Measurements from ENCODE around the gene PLEKHH2. TPM values are rescaled to one million over a fixed set of nuclear protein-coding genes. Genes with fewer than 3 reads are reported as not detected.

PLEKHH2 gene
- total RNA-seq, 1 donor from 2014 or later, result 0.13 TPM

- H3K27me3 Mint-ChIP-seq (ENCODE audit: insufficient read depth), result no peaks in the 10 kb centered on the region
- no peaks in the 10 kb centered on the region for H3K4me1 Mint-ChIP-seq (ENCODE audit: low read depth)
- no peak overlapping the region for H3K4me3 Mint-ChIP-seq
- DNase-seq (ENCODE audit: low spot score), result no peak
- intact Hi-C loops (cut with micrococcal nuclease), result no loop called here
- H3K9me3 Mint-ChIP-seq, result no peaks in the 10 kb centered on the region
- H3K36me3 Mint-ChIP-seq (ENCODE audit: low read depth), result no peaks in the 10 kb centered on the region
- H3K27ac Mint-ChIP-seq, result no peak overlapping the region
Observed at GRCh38 chr2:43788646-43789045, 151.6 kb downstream of the PLEKHH2 start.

GRCh38 chr2:43790147-43790546 is 153.1 kb downstream of the PLEKHH2 start:
- intact Hi-C loops (cut with micrococcal nuclease), result no loop called here
- Mint-ChIP-seq H3K36me3 (ENCODE audit: low read depth) (no peaks in the 10 kb centered on the region), H3K4me3 (no peak overlapping the region), H3K4me1 (ENCODE audit: low read depth) (no peaks in the 10 kb centered on the region), H3K9me3 (no peaks in the 10 kb centered on the region), H3K27ac (no peak overlapping the region), H3K27me3 (ENCODE audit: insufficient read depth) (no peaks in the 10 kb centered on the region)
- no peak for DNase-seq (ENCODE audit: low spot score)

DNA sequence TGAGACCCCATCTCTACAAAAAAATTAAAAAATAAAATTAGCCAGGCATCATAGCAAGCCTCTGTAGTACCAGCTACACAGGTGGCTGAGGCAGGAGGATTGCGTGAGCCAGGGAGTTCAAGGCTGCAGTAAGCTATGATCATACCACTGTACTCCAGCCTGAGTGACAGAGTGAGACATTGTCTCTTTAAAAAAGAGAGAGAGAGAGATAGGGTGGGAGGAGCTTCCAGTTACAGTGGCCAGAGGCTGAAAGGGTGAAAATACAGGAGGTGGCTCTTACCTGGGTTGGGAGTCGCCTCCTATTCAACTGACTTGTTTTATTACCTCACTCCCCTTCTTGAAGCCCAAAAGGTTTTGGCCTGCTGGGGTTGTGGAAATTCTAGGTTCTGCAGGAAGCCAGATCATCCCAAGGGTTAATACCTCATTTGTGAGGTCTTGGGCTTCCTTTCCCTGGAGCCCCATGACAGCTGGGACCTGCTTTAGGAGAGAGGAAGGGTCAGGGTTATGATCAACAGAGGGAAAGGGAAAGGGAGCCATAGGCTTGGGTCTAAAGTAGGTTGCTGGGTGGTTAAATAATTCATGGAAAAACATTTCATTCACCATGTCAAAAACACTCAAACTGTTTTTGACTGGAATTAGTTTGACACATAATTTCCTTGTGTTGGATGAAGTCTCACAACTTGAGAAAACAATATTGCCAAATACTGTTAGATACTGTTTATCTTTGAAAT is 154.1 kb downstream of the PLEKHH2 start:
- no peaks in the 10 kb centered on the region for H3K27me3 Mint-ChIP-seq (ENCODE audit: insufficient read depth)
- intact Hi-C loops (cut with micrococcal nuclease), result no loop called here
- no peak overlapping the region for H3K4me3 Mint-ChIP-seq
- no peak overlapping the region for H3K27ac Mint-ChIP-seq
- no peaks in the 10 kb centered on the region for H3K9me3 Mint-ChIP-seq
- no peaks in the 10 kb centered on the region for H3K4me1 Mint-ChIP-seq (ENCODE audit: low read depth)
- no peaks in the 10 kb centered on the region for H3K36me3 Mint-ChIP-seq (ENCODE audit: low read depth)
- no peak for DNase-seq (ENCODE audit: low spot score)

DNA sequence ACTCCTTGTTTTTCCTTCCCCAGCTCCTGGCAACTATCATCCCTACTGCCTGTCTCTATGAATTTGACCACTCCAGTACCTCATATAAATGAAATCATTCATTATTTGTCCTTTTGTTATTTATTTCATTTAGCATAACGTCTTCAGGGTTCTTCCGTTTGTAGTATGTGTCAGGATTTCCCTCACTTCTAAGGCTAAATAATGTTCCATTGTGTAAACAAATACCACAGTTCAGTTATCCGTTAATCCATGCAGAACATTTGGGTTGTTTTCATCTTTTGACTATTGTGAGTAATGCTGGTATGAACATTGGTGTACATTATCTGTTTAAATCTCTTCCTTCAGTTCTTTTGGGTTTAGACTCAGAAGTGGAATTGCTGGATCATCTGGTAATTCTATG is 155.6 kb downstream of the PLEKHH2 start:
- no peak overlapping the region for H3K4me3 Mint-ChIP-seq
- no peak overlapping the region for H3K27ac Mint-ChIP-seq
- H3K9me3 Mint-ChIP-seq, result no peaks in the 10 kb centered on the region
- no peaks in the 10 kb centered on the region for H3K4me1 Mint-ChIP-seq (ENCODE audit: low read depth)
- H3K36me3 Mint-ChIP-seq (ENCODE audit: low read depth), result no peaks in the 10 kb centered on the region
- no peaks in the 10 kb centered on the region for H3K27me3 Mint-ChIP-seq (ENCODE audit: insufficient read depth)
- no peak for DNase-seq (ENCODE audit: low spot score)
- intact Hi-C loops (cut with micrococcal nuclease), result no loop called here

DNA sequence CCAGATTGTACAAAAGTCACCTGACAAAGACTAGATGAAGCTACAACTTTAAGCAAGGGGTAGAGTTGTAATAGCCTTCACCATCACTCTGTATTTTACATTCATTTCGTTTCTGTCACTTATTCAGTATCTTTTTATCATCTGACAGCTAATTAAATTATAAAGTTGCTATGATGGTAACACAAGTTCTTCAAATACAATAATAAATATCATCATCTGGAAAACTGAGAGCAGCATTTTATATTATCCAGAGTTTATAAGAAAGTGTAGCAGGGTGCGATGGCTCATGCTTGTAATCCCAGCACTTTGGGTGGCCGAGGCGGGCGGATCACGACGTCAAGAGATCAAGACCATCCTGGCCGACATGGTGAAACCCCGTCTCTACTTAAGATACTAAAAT is 157.9 kb downstream of the PLEKHH2 start:
- H3K27ac Mint-ChIP-seq, result no peak overlapping the region
- DNase-seq (ENCODE audit: low spot score), result no peak
- no peaks in the 10 kb centered on the region for H3K9me3 Mint-ChIP-seq
- no peaks in the 10 kb centered on the region for H3K36me3 Mint-ChIP-seq (ENCODE audit: low read depth)
- H3K27me3 Mint-ChIP-seq (ENCODE audit: insufficient read depth), result peaks cover 2% of the 10 kb centered on the region
- intact Hi-C loops (cut with micrococcal nuclease), result no loop called here
- no peak overlapping the region for H3K4me3 Mint-ChIP-seq
- no peaks in the 10 kb centered on the region for H3K4me1 Mint-ChIP-seq (ENCODE audit: low read depth)

DNA sequence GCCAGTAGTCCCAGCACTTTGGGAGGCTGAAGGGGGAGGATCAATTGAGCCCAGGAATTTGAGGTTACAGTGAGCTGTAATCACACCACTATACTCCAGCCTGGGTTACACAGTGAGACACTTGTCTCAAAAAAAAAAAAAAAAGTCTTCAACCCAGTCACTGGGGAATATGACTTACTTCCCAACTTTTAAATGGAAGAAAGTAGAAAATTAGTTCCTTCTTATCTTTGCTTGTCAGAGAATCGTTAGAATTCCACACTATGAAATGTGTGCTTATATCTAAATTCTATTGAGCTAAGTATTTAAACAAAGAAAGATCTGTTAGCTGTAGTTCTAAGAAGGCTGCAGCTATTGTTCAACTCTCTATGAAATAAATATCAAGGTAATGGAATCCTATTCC is 159.1 kb downstream of the PLEKHH2 start:
- H3K27ac Mint-ChIP-seq, result no peak overlapping the region
- H3K4me1 Mint-ChIP-seq (ENCODE audit: low read depth), result no peaks in the 10 kb centered on the region
- intact Hi-C loops (cut with micrococcal nuclease), result no loop called here
- H3K36me3 Mint-ChIP-seq (ENCODE audit: low read depth), result no peaks in the 10 kb centered on the region
- no peak overlapping the region for H3K4me3 Mint-ChIP-seq
- H3K9me3 Mint-ChIP-seq, result no peaks in the 10 kb centered on the region
- H3K27me3 Mint-ChIP-seq (ENCODE audit: insufficient read depth), result peaks cover 2% of the 10 kb centered on the region
- DNase-seq (ENCODE audit: low spot score), result no peak

GRCh38 chr2:43798300-43798699 is 161.2 kb downstream of the PLEKHH2 start:
- H3K27me3 Mint-ChIP-seq (ENCODE audit: insufficient read depth), result peaks cover 4% of the 10 kb centered on the region
- no peaks in the 10 kb centered on the region for H3K4me1 Mint-ChIP-seq (ENCODE audit: low read depth)
- H3K9me3 Mint-ChIP-seq, result no peaks in the 10 kb centered on the region
- intact Hi-C loops (cut with micrococcal nuclease), result no loop called here
- no peak for DNase-seq (ENCODE audit: low spot score)
- H3K36me3 Mint-ChIP-seq (ENCODE audit: low read depth), result no peaks in the 10 kb centered on the region
- H3K4me3 Mint-ChIP-seq, result no peak overlapping the region
- H3K27ac Mint-ChIP-seq, result no peak overlapping the region

GRCh38 chr2:43800894-43801293 is 163.8 kb downstream of the PLEKHH2 start:
- peaks cover 7% of the 10 kb centered on the region for H3K27me3 Mint-ChIP-seq (ENCODE audit: insufficient read depth)
- no peak overlapping the region for H3K27ac Mint-ChIP-seq
- DNase-seq (ENCODE audit: low spot score), result no peak

DNA sequence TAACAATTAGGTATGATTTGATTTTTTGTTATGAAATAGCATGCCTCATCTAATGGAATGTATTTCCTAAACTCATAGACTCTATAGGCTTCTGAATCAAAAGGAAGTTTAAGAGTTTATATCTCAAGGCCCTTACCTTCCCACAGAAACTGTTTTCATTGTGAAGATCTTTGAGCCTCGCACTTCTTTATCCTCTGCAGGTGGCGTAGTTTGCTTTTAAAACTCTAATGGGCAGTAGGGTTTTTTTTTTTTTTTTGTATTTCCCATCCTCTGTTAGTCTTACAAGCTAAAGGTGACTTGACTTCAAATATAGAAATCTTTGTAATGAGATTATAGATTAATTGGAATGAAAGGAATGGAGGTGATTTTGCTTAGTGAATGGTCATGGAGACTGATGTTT is 165.1 kb downstream of the PLEKHH2 start:
- Mint-ChIP-seq H3K27me3 (ENCODE audit: insufficient read depth) (peaks cover 7% of the 10 kb centered on the region), H3K9me3 (no peaks in the 10 kb centered on the region), H3K36me3 (ENCODE audit: low read depth) (no peaks in the 10 kb centered on the region), H3K4me1 (ENCODE audit: low read depth) (no peaks in the 10 kb centered on the region), H3K4me3 (no peak overlapping the region), H3K27ac (no peak overlapping the region)
- intact Hi-C loops (cut with micrococcal nuclease), result no loop called here
- no peak for DNase-seq (ENCODE audit: low spot score)

More at GRCh38 chr2:43800894-43801293, 163.8 kb downstream of the PLEKHH2 start:
- Mint-ChIP-seq H3K36me3 (ENCODE audit: low read depth) (no peaks in the 10 kb centered on the region), H3K9me3 (no peaks in the 10 kb centered on the region), H3K4me3 (no peak overlapping the region), H3K4me1 (ENCODE audit: low read depth) (no peaks in the 10 kb centered on the region)
- intact Hi-C loops (cut with micrococcal nuclease), result no loop called here

DNA sequence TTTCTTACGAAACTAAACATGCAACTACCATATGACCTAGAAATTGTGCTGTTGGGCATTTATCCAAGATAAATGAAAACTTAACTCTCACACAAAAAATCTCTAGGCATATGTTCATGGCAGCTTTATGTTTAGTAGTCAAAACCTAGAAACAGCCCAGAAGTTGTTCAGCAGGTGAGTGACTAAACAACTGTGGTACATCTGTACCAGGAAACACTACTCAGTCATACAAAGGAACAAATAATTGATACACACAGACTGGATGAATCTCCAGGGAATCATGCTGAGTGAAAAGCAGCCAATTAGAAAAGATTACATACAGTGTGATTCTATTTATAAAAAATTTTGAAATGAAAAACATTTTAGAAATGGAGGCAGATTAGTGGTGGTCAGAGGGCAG is 166.1 kb downstream of the PLEKHH2 start:
- Mint-ChIP-seq H3K27me3 (ENCODE audit: insufficient read depth) (peaks cover 7% of the 10 kb centered on the region), H3K36me3 (ENCODE audit: low read depth) (no peaks in the 10 kb centered on the region), H3K4me3 (no peak overlapping the region), H3K9me3 (no peaks in the 10 kb centered on the region), H3K4me1 (ENCODE audit: low read depth) (no peaks in the 10 kb centered on the region), H3K27ac (no peak overlapping the region)
- no peak for DNase-seq (ENCODE audit: low spot score)
- intact Hi-C loops (cut with micrococcal nuclease), result no loop called here

- H3K36me3 Mint-ChIP-seq (ENCODE audit: low read depth), result no peaks in the 10 kb centered on the region
- peaks cover 4% of the 10 kb centered on the region for H3K27me3 Mint-ChIP-seq (ENCODE audit: insufficient read depth)
- no peaks in the 10 kb centered on the region for H3K4me1 Mint-ChIP-seq (ENCODE audit: low read depth)
- H3K4me3 Mint-ChIP-seq, result no peak overlapping the region
- intact Hi-C loops (cut with micrococcal nuclease), result no loop called here
- no peak overlapping the region for H3K27ac Mint-ChIP-seq
- DNase-seq (ENCODE audit: low spot score), result no peak
- H3K9me3 Mint-ChIP-seq, result no peaks in the 10 kb centered on the region
Observed at GRCh38 chr2:43806719-43807031, 169.6 kb downstream of the PLEKHH2 start.

DNA sequence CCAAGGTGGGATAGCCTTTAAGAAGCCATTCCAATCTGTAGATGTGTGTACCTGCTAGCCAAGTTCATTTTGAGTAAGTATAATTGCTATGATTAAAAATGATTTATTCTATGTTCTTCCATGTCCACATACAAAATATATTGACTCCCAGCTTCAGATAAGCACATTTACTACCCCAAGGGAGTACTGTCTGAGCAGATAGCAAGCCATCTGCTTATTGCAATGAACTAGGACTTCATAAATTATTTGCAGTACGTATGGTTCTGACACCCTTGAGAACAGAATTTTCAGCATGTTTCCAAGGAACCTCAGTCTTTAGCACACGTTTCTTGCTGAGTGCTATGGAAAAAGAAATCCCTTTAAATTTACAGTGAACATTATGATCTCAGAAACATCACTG is 173.4 kb downstream of the PLEKHH2 start:
- intact Hi-C loops (cut with micrococcal nuclease), result no loop called here
- H3K9me3 Mint-ChIP-seq, result no peaks in the 10 kb centered on the region
- H3K4me1 Mint-ChIP-seq (ENCODE audit: low read depth), result no peaks in the 10 kb centered on the region
- H3K4me3 Mint-ChIP-seq, result no peak overlapping the region
- no peaks in the 10 kb centered on the region for H3K27me3 Mint-ChIP-seq (ENCODE audit: insufficient read depth)
- no peaks in the 10 kb centered on the region for H3K36me3 Mint-ChIP-seq (ENCODE audit: low read depth)
- no peak overlapping the region for H3K27ac Mint-ChIP-seq
- no peak for DNase-seq (ENCODE audit: low spot score)

DNA sequence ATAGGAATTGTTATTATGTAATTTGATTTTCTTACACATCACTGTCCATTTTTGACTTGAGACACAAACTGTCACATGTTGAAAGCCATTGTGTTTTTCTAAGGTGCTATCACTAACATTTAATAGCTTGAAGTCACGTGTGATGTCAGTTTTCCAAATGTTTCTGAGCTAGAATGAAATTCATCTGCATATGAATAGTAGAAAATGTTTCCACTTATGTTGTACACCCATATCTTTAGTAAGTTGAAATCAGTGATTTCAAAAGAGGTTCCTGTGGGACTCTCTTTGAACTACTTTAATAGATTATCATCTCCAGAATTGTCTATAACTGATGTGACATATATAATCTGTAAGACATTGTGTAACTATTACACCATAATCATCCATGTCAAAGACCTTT is 173.8 kb downstream of the PLEKHH2 start:
- Mint-ChIP-seq H3K4me3 (no peak overlapping the region), H3K4me1 (ENCODE audit: low read depth) (no peaks in the 10 kb centered on the region), H3K9me3 (no peaks in the 10 kb centered on the region), H3K27ac (no peak overlapping the region), H3K36me3 (ENCODE audit: low read depth) (no peaks in the 10 kb centered on the region), H3K27me3 (ENCODE audit: insufficient read depth) (no peaks in the 10 kb centered on the region)
- intact Hi-C loops (cut with micrococcal nuclease), result no loop called here
- no peak for DNase-seq (ENCODE audit: low spot score)

DNA sequence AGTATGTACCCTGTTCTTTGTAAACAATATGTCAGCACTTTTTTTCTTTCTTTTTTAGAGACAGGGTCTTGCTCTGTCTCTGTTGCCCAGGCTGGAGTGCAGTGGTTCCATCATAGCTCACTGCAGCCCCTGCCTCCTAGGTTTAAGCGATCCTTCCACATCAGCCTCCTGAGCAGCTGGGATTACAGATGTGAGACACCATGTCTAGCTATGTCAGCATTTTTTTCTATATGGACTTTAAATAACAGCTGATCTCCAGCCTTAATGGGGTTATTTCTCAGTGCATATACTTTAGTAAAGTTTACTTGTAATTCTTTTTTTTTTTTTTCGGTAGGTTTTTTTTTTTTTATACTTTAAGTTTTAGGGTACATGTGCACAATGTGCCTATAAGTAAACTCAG is 174.9 kb downstream of the PLEKHH2 start:
- Mint-ChIP-seq H3K4me3 (no peak overlapping the region), H3K9me3 (no peaks in the 10 kb centered on the region), H3K36me3 (ENCODE audit: low read depth) (no peaks in the 10 kb centered on the region), H3K27me3 (ENCODE audit: insufficient read depth) (no peaks in the 10 kb centered on the region), H3K27ac (no peak overlapping the region), H3K4me1 (ENCODE audit: low read depth) (no peaks in the 10 kb centered on the region)
- intact Hi-C loops (cut with micrococcal nuclease), result no loop called here
- no peak for DNase-seq (ENCODE audit: low spot score)

Measured in activated T-helper 1 cell treated with anti-CD3 and anti-CD28 coated beads, Interleukin-12 subunit alpha, Interleukin-12 subunit beta, Interleukin-2, Interleukin-4 antibody, amounts not matched to agents 30 ng/mL and 10 ng/mL and 1 ng/mL, durations not matched to agents 14 hours and 24 hours and 36 hours (primary cell).